ENCODE results near the gene SMARCD3.

Gene SMARCD3

GRCh38 chr7:151248346-151249033, at the start of gene SMARCD3:
Gene SMARCD3 (minus strand): TSS chr7:151248694. CDS start chr7:151248562, 132 bp downstream.
- no peak for DNase-seq (ENCODE audit: low read depth in 2 of 3, low spot score in 1 of 3)

- no peak for DNase-seq (ENCODE audit: low read depth in 2 of 3, low spot score in 1 of 3)
These were observed 47.9 kb upstream of the SMARCD3 start for GRCh38 chr7:151296202-151296992.

- DNase-seq (ENCODE audit: low read depth in 2 of 3, low spot score in 1 of 3) = no peak
These were observed 44.4 kb upstream of the SMARCD3 start for GRCh38 chr7:151292850-151293249.

DNA sequence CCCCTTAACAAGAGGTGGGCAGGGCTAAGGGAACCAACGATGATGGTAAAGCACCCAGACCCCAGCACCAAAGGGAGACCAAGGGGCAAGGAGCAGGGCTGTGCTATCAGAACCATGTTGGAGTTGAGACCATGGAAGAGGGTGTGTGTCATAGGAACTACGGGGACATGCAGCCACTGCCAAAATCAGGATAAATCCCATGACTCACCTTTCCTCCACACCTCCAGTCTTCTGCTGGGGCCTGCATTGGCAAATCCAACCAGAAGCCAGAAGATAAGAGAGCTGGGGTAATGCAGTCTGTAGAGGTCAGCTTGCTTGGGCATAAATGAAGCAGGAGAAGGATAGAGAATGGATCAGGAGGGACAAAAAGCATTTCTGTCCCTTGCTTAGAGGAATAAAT, 42.7 kb upstream of the SMARCD3 start:
- DNase-seq (ENCODE audit: low read depth in 2 of 3, low spot score in 1 of 3) = no peak

DNA sequence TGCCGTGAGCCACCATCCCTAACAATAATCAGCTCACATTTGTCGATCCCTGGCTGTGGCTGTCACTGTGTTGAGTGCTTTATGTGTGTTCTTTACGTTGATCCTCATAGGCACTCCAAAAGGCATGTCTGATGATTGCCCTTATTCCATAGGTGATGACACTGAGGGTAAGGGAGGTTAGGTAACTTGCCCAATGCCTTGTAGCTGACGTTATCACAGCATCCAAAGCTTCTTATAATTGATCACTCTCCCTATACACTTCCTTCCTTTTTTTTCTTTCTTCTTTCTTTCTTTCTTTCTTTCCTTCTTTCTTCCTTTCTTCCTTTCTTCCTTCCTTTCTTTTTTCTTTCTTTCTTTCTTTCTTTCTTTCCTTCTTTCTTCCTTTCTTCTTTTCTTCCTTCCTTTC, 41.9 kb upstream of the SMARCD3 start:
- DNase-seq (ENCODE audit: low read depth in 2 of 3, low spot score in 1 of 3) = no peak

DNA sequence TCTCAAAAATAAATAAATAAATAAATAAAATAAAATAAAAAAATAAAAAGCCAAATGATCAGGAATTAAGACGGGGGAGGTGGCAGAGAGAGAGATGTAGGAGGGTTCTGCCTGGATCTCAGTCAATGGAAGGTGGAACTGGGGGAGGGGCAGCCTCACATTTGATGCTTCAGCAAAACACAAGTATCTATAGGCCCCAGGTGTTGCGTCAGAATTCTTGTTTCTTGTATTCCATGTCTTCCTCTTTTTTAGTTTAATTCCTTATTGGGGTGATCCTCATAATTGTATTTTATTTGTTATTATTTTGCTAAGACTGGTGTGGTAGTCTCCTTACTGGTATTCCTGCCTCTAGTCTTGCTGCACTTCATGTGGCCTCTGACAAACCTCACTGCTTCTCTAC, 41.4 kb upstream of the SMARCD3 start:
- DNase-seq (ENCODE audit: low read depth in 2 of 3, low spot score in 1 of 3) = no peak

DNA sequence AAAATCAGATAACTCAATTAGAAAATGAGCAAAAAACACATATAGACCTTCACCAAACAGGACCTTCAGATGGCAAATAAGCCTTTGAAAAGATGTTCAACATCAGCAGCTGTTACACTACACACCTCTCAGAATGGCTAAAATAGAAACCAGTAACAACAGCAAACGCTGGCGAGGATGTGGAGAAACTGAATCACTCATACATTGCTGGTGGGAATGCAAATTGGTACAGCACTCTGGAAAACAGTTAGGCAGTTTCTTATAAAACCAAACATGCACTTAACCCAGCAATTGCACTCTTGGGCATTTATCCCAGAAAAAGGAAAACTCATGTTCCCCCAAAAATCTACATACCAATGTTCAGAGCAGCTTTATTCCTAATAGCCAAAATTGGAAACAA, 37.7 kb upstream of the SMARCD3 start:
- DNase-seq (ENCODE audit: low read depth in 2 of 3, low spot score in 1 of 3) = peak in 2 of 3 donors; percentile 11 to 14

- DNase-seq (ENCODE audit: low read depth in 2 of 3, low spot score in 1 of 3) = no peak
These were observed 34.8 kb upstream of the SMARCD3 start for GRCh38 chr7:151283302-151283701.

DNA sequence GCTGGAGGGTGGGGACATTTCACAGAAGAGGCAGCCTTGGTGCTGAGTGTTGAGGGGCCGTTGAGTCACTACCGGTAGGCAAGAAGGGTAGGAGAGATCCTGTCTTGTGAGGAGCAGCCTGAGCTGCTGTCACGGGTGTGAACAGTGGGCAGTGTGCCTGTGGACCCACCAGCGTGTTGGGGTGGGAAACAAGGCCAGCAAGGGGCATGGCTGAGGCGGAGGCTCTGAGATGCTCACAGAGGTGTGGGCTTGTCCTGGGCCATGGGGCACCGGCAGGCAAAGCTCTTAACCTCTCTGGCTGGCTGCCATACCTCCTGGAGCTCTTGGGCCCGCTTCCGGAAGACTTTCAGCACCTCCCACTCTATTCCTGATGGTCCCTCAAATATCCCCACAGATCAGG, 33.6 kb upstream of the SMARCD3 start:
- no peak for DNase-seq (ENCODE audit: low read depth in 2 of 3, low spot score in 1 of 3)

- DNase-seq (ENCODE audit: low read depth in 2 of 3, low spot score in 1 of 3) = no peak
These were observed 33.2 kb upstream of the SMARCD3 start for GRCh38 chr7:151281686-151282085.

DNA sequence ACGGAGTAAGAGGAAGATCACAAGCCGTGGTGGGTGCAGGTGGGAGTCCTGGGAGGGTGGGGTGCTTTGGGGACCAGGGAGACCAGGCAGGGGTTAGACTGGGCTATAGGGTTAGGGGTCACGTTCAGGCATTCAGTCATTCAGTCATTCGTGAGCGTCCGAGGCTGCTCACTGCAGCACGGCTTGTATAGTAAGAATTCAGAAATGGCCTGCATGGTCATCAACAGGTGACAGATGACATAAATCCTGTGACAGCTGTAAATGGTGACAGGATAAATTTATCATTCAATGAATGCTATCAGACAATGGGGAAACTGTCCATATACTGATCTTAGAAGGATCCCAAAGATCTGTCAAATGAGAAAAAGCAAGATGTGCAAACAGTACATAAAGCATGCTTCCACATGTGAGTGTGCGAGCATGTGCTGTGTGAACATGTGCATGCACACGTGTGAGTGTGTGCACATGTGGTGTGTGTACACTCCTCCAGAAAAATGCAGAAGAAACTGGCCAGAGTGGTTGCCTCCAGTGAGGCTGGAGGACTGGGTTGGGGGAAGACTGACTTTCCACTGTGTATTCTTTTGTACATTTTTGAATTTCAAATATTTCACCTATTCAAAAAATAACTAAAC, 32.0 kb upstream of the SMARCD3 start:
- no peak for DNase-seq (ENCODE audit: low read depth in 2 of 3, low spot score in 1 of 3)

- no peak for DNase-seq (ENCODE audit: low read depth in 2 of 3, low spot score in 1 of 3)
These were observed 31.4 kb upstream of the SMARCD3 start for GRCh38 chr7:151279868-151280267.

- no peak for DNase-seq (ENCODE audit: low read depth in 2 of 3, low spot score in 1 of 3)
These were observed 30.5 kb upstream of the SMARCD3 start for GRCh38 chr7:151278949-151279348.

GRCh38 chr7:151277631-151278030, 29.1 kb upstream of the SMARCD3 start:
- no peak for DNase-seq (ENCODE audit: low read depth in 2 of 3, low spot score in 1 of 3)

- DNase-seq (ENCODE audit: low read depth in 2 of 3, low spot score in 1 of 3) = peak; percentile 42 to 56 (median 46)
These were observed 28.4 kb upstream of the SMARCD3 start for GRCh38 chr7:151276666-151277590.

- DNase-seq (ENCODE audit: low read depth in 2 of 3, low spot score in 1 of 3) = no peak
These were observed 27.5 kb upstream of the SMARCD3 start for GRCh38 chr7:151275813-151276577.

DNA sequence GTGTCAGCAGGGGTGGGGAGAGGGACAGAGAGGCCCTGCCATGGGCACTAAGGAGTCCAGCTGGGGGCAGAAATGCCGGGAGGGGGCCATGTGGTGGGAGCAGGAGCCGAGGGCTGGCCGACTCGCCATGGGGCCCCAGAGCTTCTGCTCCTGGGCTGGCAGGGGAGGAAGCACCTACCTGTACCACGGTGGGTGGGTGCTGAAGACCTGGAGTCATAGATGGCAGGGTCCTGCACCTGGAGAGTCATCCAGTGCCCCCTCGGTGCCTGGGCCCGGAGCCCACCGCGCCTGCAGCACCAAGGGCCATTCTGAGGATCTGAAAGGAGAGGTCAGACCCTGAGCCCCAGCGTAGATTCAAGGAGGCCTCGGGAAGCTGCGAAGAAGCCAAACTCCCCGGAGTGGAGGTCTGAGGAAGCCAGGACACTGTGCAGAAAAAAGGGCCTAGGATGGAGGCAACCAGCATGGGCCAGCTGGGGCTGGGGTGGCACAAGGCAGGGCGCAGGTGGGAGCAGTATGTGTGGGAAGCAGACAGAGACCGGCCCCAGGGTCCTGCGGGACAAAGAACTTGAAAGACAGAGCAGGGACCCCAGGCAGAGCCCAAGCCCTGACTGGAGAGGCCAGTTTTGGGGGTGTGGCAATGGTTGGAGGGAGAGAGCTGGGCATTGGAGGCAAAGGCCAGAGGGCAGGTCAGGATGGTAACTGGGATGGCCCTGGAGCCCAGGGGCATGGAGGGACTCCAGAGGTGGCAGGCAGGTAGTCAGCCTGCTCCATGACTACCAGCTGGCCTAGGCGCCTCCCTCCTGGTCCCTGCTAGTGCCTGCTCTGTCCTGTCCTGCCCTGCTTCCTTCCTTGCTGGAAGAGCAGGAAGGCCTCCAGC, 26.7 kb upstream of the SMARCD3 start:
- no peak for DNase-seq (ENCODE audit: low read depth in 2 of 3, low spot score in 1 of 3)

GRCh38 chr7:151274396-151274795, 25.9 kb upstream of the SMARCD3 start:
- no peak for DNase-seq (ENCODE audit: low read depth in 2 of 3, low spot score in 1 of 3)

DNA sequence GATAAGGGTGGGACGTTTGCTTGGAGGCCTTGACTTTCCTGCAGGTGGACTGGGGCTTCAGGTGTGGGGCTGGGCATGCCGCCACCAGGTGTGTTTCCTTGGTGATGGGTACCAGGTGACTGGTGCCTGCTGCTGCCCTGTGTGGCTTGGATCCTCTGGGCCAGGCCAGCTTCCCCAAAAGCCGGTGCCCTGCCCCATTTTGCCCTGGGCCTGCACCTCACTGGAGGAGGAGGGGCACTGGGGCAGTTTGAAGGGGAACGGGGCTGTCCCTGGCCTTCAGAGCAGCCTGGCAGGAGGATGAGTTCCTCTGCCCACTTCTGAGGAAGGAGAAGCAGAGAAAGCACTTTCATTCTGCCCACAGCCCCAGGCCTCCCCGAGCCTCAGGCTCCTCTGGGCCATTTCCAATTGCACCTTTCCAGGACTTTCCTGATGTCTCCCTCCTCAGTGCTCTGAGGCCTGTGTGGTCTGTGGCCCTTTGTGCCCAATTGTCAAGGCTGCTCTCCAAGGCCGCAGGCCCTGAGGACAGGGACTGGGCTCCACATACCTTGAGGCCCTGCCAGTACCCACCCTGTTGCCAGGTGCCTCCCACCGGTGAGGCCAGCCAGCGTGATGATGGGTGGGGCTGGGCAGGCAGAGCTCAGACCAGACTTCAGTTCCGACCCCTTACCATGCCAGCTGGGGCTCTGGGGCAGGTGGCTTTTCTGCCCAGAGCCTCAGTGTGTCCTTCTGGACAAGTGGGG, 25.3 kb upstream of the SMARCD3 start:
- DNase-seq (ENCODE audit: low read depth in 2 of 3, low spot score in 1 of 3) = no peak
